HG03571 (cell line): ENCODE measurements around the gene SLC38A1.
"Not testable (repeated sequence)": the region's sequence is repeated elsewhere in the genome, so short reads cannot be mapped to it uniquely, and the experiment has no call there.

Source experiments
- ATAC-seq: cut with Tn5 transposase; IDR thresholded peaks from one replicate; pipeline ENCODE4 v1.9.1; 2021; ENCODE audit not compliant: unreplicated experiment

The SLC38A1 gene

GRCh38 chr12:46174061-46174662 is 94.7 kb downstream of the SLC38A1 start:
- ATAC-seq, result peak; percentile 37

- no peak for ATAC-seq
These were observed 100.4 kb downstream of the SLC38A1 start for GRCh38 chr12:46168426-46168825.

- no peak for ATAC-seq
These were observed 101.4 kb downstream of the SLC38A1 start for GRCh38 chr12:46167412-46167811.

- no peak for ATAC-seq
These were observed 103.7 kb downstream of the SLC38A1 start for GRCh38 chr12:46165191-46165590.

GRCh38 chr12:46164186-46164761 is 104.6 kb downstream of the SLC38A1 start:
- ATAC-seq, result no peak

GRCh38 chr12:46162549-46163076 is 106.2 kb downstream of the SLC38A1 start:
- not testable (repeated sequence) for ATAC-seq

GRCh38 chr12:46160981-46161690 is 107.7 kb downstream of the SLC38A1 start:
- ATAC-seq, result no peak

- no peak for ATAC-seq
These were observed 108.5 kb downstream of the SLC38A1 start for GRCh38 chr12:46160101-46160980.

- no peak for ATAC-seq
These were observed 109.4 kb downstream of the SLC38A1 start for GRCh38 chr12:46159309-46159901.

- no peak for ATAC-seq
These were observed 110.3 kb downstream of the SLC38A1 start for GRCh38 chr12:46158501-46158900.

GRCh38 chr12:46154221-46154985 is 114.4 kb downstream of the SLC38A1 start:
- ATAC-seq, result no peak

GRCh38 chr12:46153268-46153872 is 115.5 kb downstream of the SLC38A1 start:
- no peak for ATAC-seq

GRCh38 chr12:46152456-46152855 is 116.4 kb downstream of the SLC38A1 start:
- no peak for ATAC-seq

GRCh38 chr12:46150735-46151134 is 118.1 kb downstream of the SLC38A1 start:
- no peak for ATAC-seq

GRCh38 chr12:46149905-46150304 is 118.9 kb downstream of the SLC38A1 start:
- no peak for ATAC-seq

- ATAC-seq, result no peak
These were observed 119.8 kb downstream of the SLC38A1 start for GRCh38 chr12:46149079-46149464.

- no peak for ATAC-seq
These were observed 120.3 kb downstream of the SLC38A1 start for GRCh38 chr12:46148327-46149078.

GRCh38 chr12:46147144-46147543 is 121.7 kb downstream of the SLC38A1 start:
- peak; percentile 88 for ATAC-seq

- ATAC-seq, result no peak
These were observed 123.0 kb downstream of the SLC38A1 start for GRCh38 chr12:46145881-46146280.
